Smooth muscle cell of the brain vasculature (primary cell): Measurements from ENCODE around the gene EVI5.
"Not testable (repeated sequence)": the region's sequence is repeated elsewhere in the genome, so short reads cannot be mapped to it uniquely, and the experiment has no call there.

Experiments used
- DNase-seq: peaks from one replicate; pipeline ENCODE4 v3.0.0-alpha.2; 2012; ENCODE audit warnings: low read depth, low spot score

The EVI5 gene

GRCh38 chr1:92792340-92792782, 7.5 kb upstream of the EVI5 start:
- DNase-seq, result no peak

GRCh38 chr1:92791487-92792066, 6.7 kb upstream of the EVI5 start:
- DNase-seq, result no peak

- DNase-seq, result no peak
Measured at GRCh38 chr1:92790867-92791266, 6.0 kb upstream of the EVI5 start.

- no peak for DNase-seq
Measured at GRCh38 chr1:92790081-92790480, 5.2 kb upstream of the EVI5 start.

- no peak for DNase-seq
Measured at GRCh38 chr1:92786111-92786901, 1.4 kb upstream of the EVI5 start.

- DNase-seq, result no peak
Measured at GRCh38 chr1:92784021-92784638, 778 bp downstream of the EVI5 start.

- DNase-seq, result not testable (repeated sequence)
Measured at GRCh38 chr1:92783550-92783949, 1.4 kb downstream of the EVI5 start.

- no peak for DNase-seq
Measured at GRCh38 chr1:92778376-92778775, 6.5 kb downstream of the EVI5 start.

- no peak for DNase-seq
Measured at GRCh38 chr1:92774407-92774806, 10.5 kb downstream of the EVI5 start.

- DNase-seq, result not testable (repeated sequence)
Measured at GRCh38 chr1:92773749-92774148, 11.2 kb downstream of the EVI5 start.

- DNase-seq, result no peak
Measured at GRCh38 chr1:92769856-92770255, 15.1 kb downstream of the EVI5 start.

GRCh38 chr1:92768915-92769314, 16.0 kb downstream of the EVI5 start:
- no peak for DNase-seq

GRCh38 chr1:92768296-92768695, 16.6 kb downstream of the EVI5 start:
- DNase-seq, result no peak

- no peak for DNase-seq
Measured at GRCh38 chr1:92764116-92764515, 20.8 kb downstream of the EVI5 start.

GRCh38 chr1:92762355-92762754, 22.6 kb downstream of the EVI5 start:
- no peak for DNase-seq

GRCh38 chr1:92759361-92759760, 25.5 kb downstream of the EVI5 start:
- DNase-seq, result no peak

GRCh38 chr1:92756537-92756936, 28.4 kb downstream of the EVI5 start:
- no peak for DNase-seq

GRCh38 chr1:92755541-92756461, 29.1 kb downstream of the EVI5 start:
- no peak for DNase-seq

GRCh38 chr1:92754719-92755050, 30.2 kb downstream of the EVI5 start:
- no peak for DNase-seq

- no peak for DNase-seq
Measured at GRCh38 chr1:92754000-92754718, 30.7 kb downstream of the EVI5 start.

GRCh38 chr1:92752719-92753118, 32.2 kb downstream of the EVI5 start:
- no peak for DNase-seq
